Measurements from ENCODE around the gene SMIM30.
"Not testable (repeated sequence)": the region's sequence is repeated elsewhere in the genome, so short reads cannot be mapped to it uniquely, and the experiment has no call there.

Gene SMIM30

GRCh38 chr7:113117374-113117774, 980 bp downstream of the SMIM30 start:
- intact Hi-C loops (cut with DNase I); DNase-seq: not testable (repeated sequence)

DNA sequence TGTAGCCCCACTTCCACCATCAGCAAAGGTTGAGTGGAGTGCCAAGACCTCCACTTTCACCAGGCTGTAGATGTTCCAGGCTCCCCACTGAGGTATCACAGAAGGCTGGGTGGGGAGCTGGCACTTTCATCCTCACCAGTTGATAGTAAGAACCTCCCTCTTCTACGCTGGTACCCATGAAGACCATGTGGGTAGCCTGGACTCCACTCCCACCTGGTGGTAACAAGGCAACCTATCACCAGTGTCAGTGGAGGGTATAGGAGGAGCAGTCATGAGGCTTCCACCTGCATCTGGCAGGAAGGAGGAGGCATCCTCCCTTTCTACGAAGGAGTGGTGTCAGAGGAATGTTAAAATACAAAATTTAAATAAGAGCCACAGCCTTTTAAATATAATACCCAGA, 4.4 kb downstream of the SMIM30 start:
- intact Hi-C loops (cut with DNase I), result no loop called here
- no peak for DNase-seq

DNA sequence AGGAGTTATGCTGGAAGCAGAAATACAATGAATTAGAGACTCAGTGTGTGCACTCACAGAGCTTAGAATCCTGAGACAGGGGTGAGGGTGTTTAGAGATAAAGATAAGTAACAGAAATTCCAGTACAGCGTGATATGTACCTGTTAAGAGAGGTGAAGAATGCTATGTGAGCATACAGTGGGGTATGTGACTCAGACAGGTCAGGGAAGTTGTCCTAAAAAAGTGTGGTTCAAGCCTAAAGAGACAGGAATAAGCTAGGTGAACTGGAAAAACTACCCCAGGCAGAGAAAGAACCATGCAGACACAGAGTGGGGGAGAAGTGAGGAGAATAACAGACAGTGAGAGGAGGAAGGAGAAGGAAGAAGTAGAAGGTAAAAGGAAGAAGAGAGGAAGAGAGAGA, 8.6 kb downstream of the SMIM30 start:
- DNase-seq, result no peak
- intact Hi-C loops (cut with DNase I), result no loop called here

DNA sequence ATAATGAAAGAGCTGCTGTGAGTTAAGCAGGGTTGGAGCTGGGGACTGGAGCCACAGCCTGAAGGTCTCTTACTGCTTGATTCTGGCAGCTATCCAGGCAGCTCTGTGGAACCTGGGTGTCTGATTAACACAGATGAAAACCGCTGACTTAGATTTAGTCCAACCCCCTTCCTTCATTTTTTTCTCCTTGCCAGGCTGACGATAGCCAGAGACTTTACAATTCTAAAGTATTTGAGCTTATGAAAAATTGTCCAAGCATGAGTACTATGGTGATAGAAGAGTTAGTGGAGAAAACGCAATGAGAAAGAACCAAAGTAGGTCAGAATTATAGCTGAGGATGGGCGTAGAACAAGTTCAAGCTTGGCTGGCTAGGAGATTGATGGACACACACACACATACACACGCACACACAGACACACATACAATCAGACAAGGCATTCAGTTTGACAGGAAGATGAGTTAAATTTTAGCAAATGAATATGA, 18.2 kb downstream of the SMIM30 start:
- DNase-seq, result no peak
- intact Hi-C loops (cut with DNase I), result no loop called here

- DNase-seq, result no peak
- intact Hi-C loops (cut with DNase I), result no loop called here
Observed at GRCh38 chr7:113099284-113099919, 19.0 kb downstream of the SMIM30 start.

GRCh38 chr7:113094517-113095249, 23.7 kb downstream of the SMIM30 start:
- DNase-seq, result no peak
- intact Hi-C loops (cut with DNase I), result no loop called here

GRCh38 chr7:113093561-113093960, 24.8 kb downstream of the SMIM30 start:
- intact Hi-C loops (cut with DNase I), result no loop called here
- DNase-seq, result no peak

DNA sequence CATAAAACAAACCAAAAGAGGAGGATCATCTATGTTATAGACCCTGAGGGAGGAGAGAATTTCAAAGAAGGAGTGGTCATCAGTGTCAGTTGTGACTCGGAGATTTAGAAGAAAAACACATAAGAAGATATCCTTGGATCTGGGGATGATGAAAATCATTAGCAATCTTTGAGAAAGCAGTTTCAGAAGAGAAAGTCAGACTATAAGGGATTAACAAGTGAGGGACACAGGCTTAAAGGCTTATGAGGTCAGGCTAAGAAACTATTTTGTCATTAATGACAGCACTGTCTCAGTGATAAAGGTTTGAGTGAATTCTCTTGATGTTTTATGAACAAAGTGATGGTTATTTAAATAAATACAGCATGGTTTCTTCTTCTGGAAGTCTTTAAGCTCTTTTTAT, 25.6 kb downstream of the SMIM30 start:
- intact Hi-C loops (cut with DNase I), result no loop called here
- DNase-seq, result no peak

DNA sequence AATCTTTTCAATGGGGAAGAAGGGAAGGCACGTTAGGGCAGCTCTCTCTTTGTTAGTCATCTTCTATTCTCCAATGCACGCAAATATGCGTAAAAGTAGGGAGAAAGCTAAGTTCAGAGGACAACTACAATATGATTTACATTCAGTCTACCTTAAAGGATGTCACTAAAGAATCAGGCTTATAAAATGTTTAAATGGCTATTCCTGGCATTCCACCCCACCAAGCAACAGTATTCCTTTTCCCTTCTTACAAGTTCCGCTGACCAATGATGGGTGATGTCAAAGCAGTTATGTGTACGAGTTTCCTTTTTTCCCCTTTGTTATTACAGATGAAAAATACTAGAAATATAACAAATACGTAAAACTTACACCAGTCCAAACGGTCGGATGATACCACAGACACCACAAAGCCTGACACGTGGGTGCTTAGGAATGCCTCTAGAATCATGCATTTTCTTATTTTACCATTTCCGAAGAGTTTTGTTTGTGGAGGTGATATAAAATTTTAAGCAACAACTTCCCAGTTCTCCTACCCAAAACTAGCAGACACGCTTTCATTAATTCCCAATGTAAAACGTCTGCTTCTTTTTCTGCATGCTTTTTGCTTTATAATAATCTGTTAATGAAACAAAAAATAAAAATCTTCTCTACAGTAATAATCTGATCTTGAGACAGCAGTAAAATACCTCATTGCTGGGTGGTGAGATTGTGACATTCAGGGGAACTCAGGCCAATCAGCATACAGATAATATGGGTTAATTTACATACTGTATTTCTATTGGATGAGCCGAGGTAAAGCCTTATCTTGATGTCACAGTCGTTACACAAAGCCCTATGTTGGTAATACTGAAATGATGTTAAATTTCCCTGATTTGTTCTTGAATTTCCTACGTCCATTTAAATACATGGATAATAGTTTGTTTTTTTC, 31.0 kb downstream of the SMIM30 start:
- DNase-seq, result peak in 5 of 42 donors; percentile 22 to 56 (median 28)
- intact Hi-C loops (cut with DNase I), result no loop called here

GRCh38 chr7:113086431-113086888, 31.9 kb downstream of the SMIM30 start, which contains the start of gene GPR85:
Gene GPR85, minus strand, starts transcription at chr7:113086827. Its CDS starts 2,106 bp downstream, at chr7:113084721.
- DNase-seq, result peak; percentile 19 to 88 (median 72)
- intact Hi-C loops (cut with DNase I), result no loop called here

- intact Hi-C loops (cut with DNase I), result no loop called here
- peak in 40 of 42 donors; percentile 10 to 82 (median 46) for DNase-seq
Observed at GRCh38 chr7:113085781-113086390, 32.5 kb downstream of the SMIM30 start.

DNA sequence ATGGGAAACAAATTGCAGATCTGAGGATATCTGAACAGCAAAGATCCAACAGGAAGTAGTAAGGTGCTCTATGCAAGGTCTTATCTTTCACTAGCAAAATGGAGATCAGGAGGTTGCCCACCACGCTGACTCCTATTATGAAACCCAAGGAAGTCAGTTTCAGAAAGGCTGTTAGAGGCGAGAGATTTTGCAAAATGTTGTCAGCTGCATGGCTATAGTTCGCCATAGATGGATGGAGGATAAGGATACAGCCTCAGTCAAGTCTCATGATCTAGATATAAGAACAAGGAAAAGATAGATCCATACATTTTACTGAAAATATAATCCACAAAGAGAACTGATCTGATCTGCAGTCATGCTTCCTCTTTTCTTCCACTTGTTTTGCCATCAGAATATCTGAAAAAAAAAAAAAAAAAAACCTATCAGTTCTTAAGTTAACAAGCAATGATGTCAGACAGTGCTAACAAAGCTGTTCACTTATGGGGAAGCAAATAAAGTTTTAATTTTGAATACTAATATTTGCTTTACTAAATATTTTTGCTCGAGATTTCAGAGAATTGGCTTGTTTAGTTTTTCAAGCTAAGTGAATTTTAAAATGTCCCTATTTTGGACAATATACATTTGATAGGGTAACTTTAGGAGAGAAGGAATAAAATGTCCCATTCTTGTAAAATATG, 33.7 kb downstream of the SMIM30 start:
- intact Hi-C loops (cut with DNase I), result no loop called here
- no peak for DNase-seq

DNA sequence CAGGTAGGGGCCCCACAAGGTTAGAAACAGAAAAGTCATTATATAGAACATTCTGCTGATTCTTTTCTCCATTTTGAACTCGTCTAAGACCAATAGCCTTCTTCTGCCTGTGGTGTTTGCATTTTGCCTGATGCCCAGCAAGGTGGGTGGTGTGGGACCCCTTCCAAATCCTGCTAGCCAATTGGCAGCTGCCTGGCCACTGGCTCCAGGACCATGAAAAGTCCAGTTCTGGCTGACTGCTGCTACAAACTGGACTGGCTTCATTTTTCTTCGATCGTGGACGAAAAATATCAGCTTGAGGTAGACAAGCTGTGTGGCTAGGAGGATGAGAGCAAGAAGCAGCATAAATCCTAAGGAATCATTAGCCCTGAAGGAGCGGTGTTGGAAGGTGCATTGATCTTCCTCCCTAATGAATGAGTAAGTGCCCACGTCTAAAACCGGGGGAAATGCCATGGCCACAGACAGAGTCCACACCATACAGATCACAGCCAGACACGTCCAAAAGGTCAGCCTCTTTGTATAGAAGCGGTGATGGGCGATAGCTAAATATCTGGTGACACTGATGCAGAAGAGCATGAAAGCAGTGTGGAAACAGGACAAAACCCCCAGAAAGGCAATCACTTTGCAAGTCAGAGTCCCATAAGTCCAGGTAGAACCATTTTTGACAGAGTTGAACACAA, 34.4 kb downstream of the SMIM30 start:
- intact Hi-C loops (cut with DNase I), result no loop called here
- peak in 1 of 42 donors; percentile 26 for DNase-seq

DNA sequence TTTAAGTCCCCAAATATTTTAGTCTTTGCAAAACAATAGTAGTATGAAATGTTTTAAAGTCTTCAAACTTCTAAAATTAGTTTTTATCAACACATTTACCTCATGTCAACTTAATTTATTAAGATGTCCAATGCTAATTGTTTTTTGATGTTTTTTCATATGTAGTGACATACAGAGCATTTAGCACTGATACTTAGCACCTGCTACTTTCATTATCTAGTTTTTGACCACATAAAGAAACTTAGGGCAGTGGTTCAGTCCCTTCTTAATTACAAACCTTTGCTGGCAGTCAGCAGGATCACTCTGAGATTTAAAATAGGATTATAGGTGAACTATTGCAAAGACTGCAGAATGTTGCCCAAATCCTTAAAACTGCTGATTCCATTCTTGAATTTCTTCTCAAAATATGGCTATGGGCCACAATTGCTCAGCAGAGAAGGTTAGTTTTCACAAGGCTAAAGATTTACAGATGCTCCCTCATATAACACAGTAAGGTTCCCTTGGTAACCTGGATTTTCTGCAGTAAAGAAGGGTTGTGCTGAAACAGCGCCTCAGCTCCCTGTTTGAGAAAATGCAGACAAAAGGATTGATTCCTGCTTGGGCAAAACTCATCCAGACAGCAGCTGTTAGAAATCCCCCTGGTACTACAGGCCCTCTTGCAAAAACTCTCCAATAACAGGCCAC, 35.1 kb downstream of the SMIM30 start:
- intact Hi-C loops (cut with DNase I), result no loop called here
- peak in 25 of 42 donors; percentile 7 to 76 (median 29) for DNase-seq

- DNase-seq, result no peak
- intact Hi-C loops (cut with DNase I), result no loop called here
Observed at GRCh38 chr7:113078331-113078730, 40.0 kb downstream of the SMIM30 start.

DNA sequence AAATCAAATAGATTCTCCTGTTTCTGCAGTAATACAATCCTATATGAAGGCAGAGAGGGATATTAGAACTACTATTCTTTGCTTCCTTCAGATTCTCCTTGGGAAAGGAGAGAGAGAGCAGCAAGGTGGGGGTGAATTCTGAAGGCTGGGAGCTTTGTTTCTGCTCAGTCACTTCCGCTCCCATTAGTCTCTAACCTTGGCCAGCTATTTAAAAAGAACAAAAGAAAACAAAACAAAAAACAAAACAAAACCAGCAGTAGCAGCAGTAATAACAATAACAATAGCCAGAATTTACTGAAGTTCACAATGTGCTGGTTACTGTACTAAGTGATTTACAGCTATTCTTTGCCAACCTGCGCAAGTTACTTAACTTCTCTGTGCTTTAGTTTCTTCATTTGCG, 41.7 kb downstream of the SMIM30 start:
- intact Hi-C loops (cut with DNase I), result no loop called here
- no peak for DNase-seq

GRCh38 chr7:113071465-113071864, 46.9 kb downstream of the SMIM30 start:
- intact Hi-C loops (cut with DNase I), result no loop called here
- DNase-seq, result peak in 5 of 42 donors; percentile 15 to 40 (median 21)

All from head of caudate nucleus (tissue), 42 donors.